Smooth muscle cell (in vitro differentiated cells): ENCODE data around the gene CATSPERD. TPM values are rescaled to one million over a fixed set of nuclear protein-coding genes. Genes with fewer than 3 reads are reported as not detected.

Experiments
- DNase-seq: peaks from one replicate; lab custom pipeline; 2025; ENCODE audit not compliant: unreplicated experiment; lab: John Stamatoyannopoulos, UW
- H2AFZ ChIP-seq: fragments of 200-600 bp; sonication (generic); 2 replicates; pipeline ENCODE4 v1.6.0; 2016; ENCODE audit warnings: antibody characterized with exemption, low read depth, mild to moderate bottlenecking
- H3F3A ChIP-seq: fragments of 200-600 bp; sonication (generic); 2 replicates; pipeline ENCODE4 v1.6.0; 2017; ENCODE audit warnings: antibody characterized with exemption, low read depth
- H3K27ac ChIP-seq: fragments of 200-600 bp; sonication (generic); 2 replicates; pipeline ENCODE4 v1.5.1; 2016; ENCODE audit warnings: low read depth, mild to moderate bottlenecking
- H3K27me3 ChIP-seq: fragments of 200-600 bp; sonication (generic); 2 replicates; pipeline ENCODE4 v1.6.1; 2016; ENCODE audit warnings: low read depth, mild to moderate bottlenecking
- H3K36me3 ChIP-seq: fragments of 200-600 bp; sonication (generic); 2 replicates; pipeline ENCODE4 v1.5.1; 2016; ENCODE audit warnings: low read depth
- H3K4me1 ChIP-seq: fragments of 200-600 bp; sonication (generic); 2 replicates; pipeline ENCODE4 v1.5.1; 2016; ENCODE audit warnings: low read depth
- H3K4me2 ChIP-seq: fragments of 200-600 bp; sonication (generic); 2 replicates; pipeline ENCODE4 v1.6.0; 2016; ENCODE audit warnings: mild to moderate bottlenecking
- H3K4me3 ChIP-seq: fragments of 200-600 bp; sonication (generic); 2 replicates; pipeline ENCODE4 v1.5.1; 2016; ENCODE audit warnings: mild to moderate bottlenecking
- H3K79me2 ChIP-seq: fragments of 200-600 bp; sonication (generic); 2 replicates; pipeline ENCODE4 v1.6.0; 2016; ENCODE audit warnings: low read depth, mild to moderate bottlenecking
- H3K9ac ChIP-seq: fragments of 200-600 bp; sonication (generic); 2 replicates; pipeline ENCODE4 v1.6.0; 2016; ENCODE audit warnings: low read depth
- H3K9me3 ChIP-seq: fragments of 200-600 bp; sonication (generic); replicated peaks from 2 replicates; pipeline ENCODE4 v1.5.1; 2016; ENCODE audit warnings: low read depth
- H4K20me1 ChIP-seq: fragments of 200-600 bp; sonication (generic); 2 replicates; pipeline ENCODE4 v1.6.0; 2016; ENCODE audit warnings: low read depth
- CTCF ChIP-seq: fragments of 200-600 bp; sonication (generic); IDR thresholded peaks from 2 replicates; pipeline ENCODE4 v1.5.1; 2017; ENCODE audit warnings: borderline replicate concordance, mild to moderate bottlenecking, antibody characterized with exemption; ENCODE audit not compliant: insufficient read depth, poor library complexity, severe bottlenecking
- WGBS: methylation state at CpG from one replicate; pipeline ENCODE4 v1.1.7; 2016; ENCODE audit warnings: low lambda C conversion rate; 5-methylcytosine and 5-hydroxymethylcytosine counted together
- polyA plus RNA-seq: library from polyadenylated mRNA; unstranded; fragments of >200 nt; fragmentation: Nextera tagmentation; extraction: Ambion mirVana; gene quantifications from 2 replicates; pipeline ENCODE4 v1.2.1, GENCODE V29; 2016
- total RNA-seq: library from RNA; depleted of rRNA; stranded (reverse); fragments of >200 nt; gene quantifications from 2 replicates; pipeline ENCODE4 v1.2.3, GENCODE V29; 2014

The CATSPERD gene
- total and polyA plus RNA-seq, 2 experiments from 2014 or later = not detected

DNA sequence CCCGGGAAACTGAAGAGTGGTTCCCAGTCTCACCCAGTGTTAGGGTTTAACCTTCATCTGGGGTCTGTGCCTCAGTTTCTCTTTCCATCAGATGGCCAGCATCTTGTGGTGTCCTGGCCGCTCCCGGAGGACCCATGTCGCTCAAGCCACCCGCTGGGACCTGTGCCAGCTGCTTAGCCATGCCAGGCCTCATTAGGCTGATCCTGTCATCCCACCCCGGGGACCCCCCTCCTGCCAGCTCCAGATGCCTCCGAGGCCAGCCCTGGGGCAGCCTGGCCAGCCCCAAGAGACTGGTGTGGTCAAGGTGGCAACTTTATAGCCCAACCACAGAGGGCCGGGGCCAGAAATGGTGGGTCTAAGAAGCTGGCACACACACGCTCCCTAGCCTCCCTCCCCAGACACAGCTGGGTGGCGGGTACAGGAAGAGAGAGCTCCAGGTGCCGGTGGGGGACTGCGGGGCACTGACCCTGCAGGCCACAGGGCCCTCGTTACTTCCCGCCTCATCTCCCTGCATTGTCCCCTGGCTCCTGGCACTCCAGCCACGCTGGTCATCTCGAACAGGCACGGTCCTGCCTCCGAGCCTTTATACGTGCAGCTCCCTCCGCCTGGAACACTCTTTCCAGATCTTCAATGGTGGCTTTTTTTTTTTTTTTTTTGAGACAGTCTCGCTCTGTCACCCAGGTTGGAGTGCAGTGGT, 87.8 kb downstream of the CATSPERD start:
- no peak for DNase-seq
- Histone ChIP-seq H3F3A (peaks cover 11% of the 10 kb centered on the region), H3K4me2 (no peak overlapping the region), H3K9ac (no peak overlapping the region), H3K27ac (no peak overlapping the region), H3K36me3 (no peaks in the 10 kb centered on the region), H2AFZ (no peak overlapping the region), H3K79me2 (no peaks in the 10 kb centered on the region), H3K4me3 (no peak overlapping the region), H4K20me1 (no peaks in the 10 kb centered on the region), H3K27me3 (peaks cover 10% of the 10 kb centered on the region), H3K4me1 (no peaks in the 10 kb centered on the region), H3K9me3 (no peaks in the 10 kb centered on the region)
- WGBS = 95% methylated on average over 21 of the region's 21 CpGs
- TF ChIP-seq CTCF = no peak

GRCh38 chr19:5809053-5809452, 88.6 kb downstream of the CATSPERD start:
- whole genome bisulfite sequencing = 90% methylated on average over 9 of the region's 9 CpGs
- Histone ChIP-seq H2AFZ (no peak overlapping the region), H3K9me3 (no peaks in the 10 kb centered on the region), H3F3A (peaks cover 5% of the 10 kb centered on the region), H3K36me3 (no peaks in the 10 kb centered on the region), H3K4me2 (no peak overlapping the region), H3K27ac (no peak overlapping the region), H3K79me2 (no peaks in the 10 kb centered on the region), H3K4me3 (no peak overlapping the region), H4K20me1 (no peaks in the 10 kb centered on the region), H3K4me1 (no peaks in the 10 kb centered on the region), H3K9ac (no peak overlapping the region), H3K27me3 (peaks cover 10% of the 10 kb centered on the region)
- TF ChIP-seq CTCF = no peak
- DNase-seq = no peak

DNA sequence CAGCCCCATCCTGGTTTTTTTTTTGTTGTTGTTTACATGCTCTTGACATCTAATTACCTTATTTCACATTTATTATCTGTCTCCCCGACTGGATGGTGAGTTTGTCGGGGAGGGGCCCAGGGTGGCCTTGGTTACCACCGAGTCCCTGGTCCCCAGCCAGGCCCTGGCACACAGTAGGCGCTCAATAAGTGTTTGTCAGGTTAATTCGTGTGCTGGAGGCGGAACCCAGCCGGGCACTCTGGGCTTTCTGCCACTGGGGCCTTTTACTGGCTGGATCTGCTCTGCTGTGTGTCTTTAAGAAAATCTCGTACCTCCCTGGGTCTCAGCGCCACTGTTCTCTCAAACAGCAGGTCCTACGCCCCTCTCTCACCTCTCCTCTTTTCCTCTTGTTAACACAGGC, 89.0 kb downstream of the CATSPERD start:
- WGBS = 93% methylated on average over 10 of the region's 10 CpGs
- H2AFZ ChIP-seq = no peak overlapping the region

More for the DNA sequence above, 89.0 kb downstream of the CATSPERD start:
- H3K9ac ChIP-seq = no peak overlapping the region
- H3K9me3 ChIP-seq = no peaks in the 10 kb centered on the region
- no peaks in the 10 kb centered on the region for H3K36me3 ChIP-seq
- no peaks in the 10 kb centered on the region for H3K79me2 ChIP-seq
- peaks cover 6% of the 10 kb centered on the region for H3K27me3 ChIP-seq
- H3K27ac ChIP-seq = no peak overlapping the region
- TF ChIP-seq CTCF = no peak
- no peak overlapping the region for H3K4me2 ChIP-seq
- peaks cover 2% of the 10 kb centered on the region for H3F3A ChIP-seq
- DNase-seq = no peak
- no peaks in the 10 kb centered on the region for H4K20me1 ChIP-seq
- H3K4me3 ChIP-seq = no peak overlapping the region
- H3K4me1 ChIP-seq = no peaks in the 10 kb centered on the region
